K562 (cell line): Measurements from ENCODE around the gene MFSD12. TPM values are rescaled to one million over a fixed set of nuclear protein-coding genes. Genes with fewer than 3 reads are reported as not detected.
"Not testable (repeated sequence)": the region's sequence is repeated elsewhere in the genome, so short reads cannot be mapped to it uniquely, and the experiment has no call there.

Experiments used
- ATAC-seq: fragments of 200-7000 bp; cut with Tn5 transposase; 3 replicates; pipeline ENCODE4 v1.9.1; 2020; ENCODE audit warnings: moderate library complexity
- BruUV-seq: library from RNA; stranded (reverse); fragments of 400-500 nt; replicated peaks from 2 replicates; lab custom pipeline; 2021; lab: Mats Ljungman, UMichigan
- CTCF ChIA-PET: fragments of 300-600 bp; formaldehyde crosslinking; extraction: SDS; loops from one replicate; lab custom pipeline; 2021; ENCODE audit warnings: low intra/inter-chr PET ratio; lab: Yijun Ruan, JAX
- POLR2A ChIA-PET: fragments of 300-600, 350-650 bp; sonication (Branson Sonifier 250); formaldehyde crosslinking; extraction: SDS; loops from one replicate; lab custom pipeline; 2021; ENCODE audit warnings: antibody characterized with exemption, inconsistent platforms; lab: Yijun Ruan, JAX
- DNase-seq, 4 experiments: peaks; one replicate each; pipeline versions ENCODE4 v3.0.0 to v3.0.0-alpha.2; 2011 to 2018; ENCODE audit warnings: low spot score in 3 of 4, mixed read lengths in 3 of 4; ENCODE audit errors: extremely low read depth in 1 of 4
- FAIRE-seq: peaks from 2 replicates; lab custom pipeline; 2011; peaks lifted over from hg19 to GRCh38; lab: Jason Lieb, UNC
- H2AFZ ChIP-seq: 2 replicates; pipeline ENCODE4 v1.6.0; 2011; ENCODE audit warnings: low read depth, low read length, control low read depth, inconsistent platforms
- H3K27ac ChIP-seq: fragments of 200-600 bp; 3 replicates; pipeline ENCODE4 v1.8.0; 2011; ENCODE audit warnings: low read depth, mild to moderate bottlenecking, control low read depth, inconsistent platforms, low read length, moderate library complexity, mixed read lengths; ENCODE audit errors: extremely low read depth
- H3K27me3 ChIP-seq, 2 experiments: fragments of 300-600 bp in 1 of 2; 2 replicates in 1 of 2; 3 replicates in 1 of 2; pipeline versions ENCODE4 v1.6.0 to v1.8.0; 2011; ENCODE audit warnings: inconsistent platforms in 2 of 2, low read length in 2 of 2, mild to moderate bottlenecking in 1 of 2, mixed read lengths in 1 of 2, moderate library complexity in 1 of 2; ENCODE audit not compliant: control insufficient read depth in 2 of 2, insufficient read depth in 2 of 2
- H3K36me3 ChIP-seq: fragments of 300-600 bp; 3 replicates; pipeline ENCODE4 v1.8.0; 2011; ENCODE audit warnings: mild to moderate bottlenecking, low read length, inconsistent platforms; ENCODE audit not compliant: control insufficient read depth, insufficient read depth
- H3K4me1 ChIP-seq, 2 experiments: fragments of 200-600 bp in 1 of 2; replicated peaks in 1 of 2; 2 replicates in 1 of 2; 3 replicates in 1 of 2; pipeline versions ENCODE4 v1.5.1 to v1.8.0; 2011; ENCODE audit warnings: inconsistent platforms in 2 of 2, low read length in 2 of 2, mild to moderate bottlenecking in 1 of 2, mixed read lengths in 1 of 2, moderate library complexity in 1 of 2; ENCODE audit not compliant: control insufficient read depth in 2 of 2, insufficient read depth in 2 of 2
- H3K4me2 ChIP-seq: 2 replicates; pipeline ENCODE4 v1.6.1; 2011; ENCODE audit warnings: low read length, control low read depth, inconsistent platforms, mixed read lengths; ENCODE audit not compliant: insufficient read depth
- H3K4me3 ChIP-seq: fragments of 200-600 bp; sonication (generic), shearing (Covaris generic); 2 replicates; pipeline ENCODE4 v1.5.1; 2016; ENCODE audit warnings: control low read depth, inconsistent platforms
- H3K79me2 ChIP-seq: fragments of 200-600 bp; 3 replicates; pipeline ENCODE4 v1.8.0; 2011; ENCODE audit warnings: low read length, inconsistent platforms; ENCODE audit not compliant: control insufficient read depth, insufficient read depth
- H3K9ac ChIP-seq, 2 experiments: 2 replicates each; pipeline versions ENCODE4 v1.6.0 to v1.6.1; 2011; ENCODE audit warnings: low read depth in 2 of 2, low read length in 2 of 2, control low read depth in 1 of 2, inconsistent platforms in 1 of 2, mild to moderate bottlenecking in 1 of 2, mixed read lengths in 1 of 2; ENCODE audit not compliant: insufficient read depth in 1 of 2
- H3K9me1 ChIP-seq: one replicate; pipeline ENCODE4 v1.6.0; 2011; ENCODE audit warnings: inconsistent platforms, mild to moderate bottlenecking, low read length, moderate library complexity; ENCODE audit not compliant: control insufficient read depth, insufficient read depth
- H3K9me3 ChIP-seq: replicated peaks from 2 replicates; pipeline ENCODE4 v1.5.1; 2011; ENCODE audit warnings: low read depth, low read length, inconsistent platforms; ENCODE audit not compliant: control insufficient read depth, insufficient read depth
- H4K20me1 ChIP-seq: replicated peaks from 2 replicates; pipeline ENCODE4 v1.6.1; 2011; ENCODE audit warnings: low read length, inconsistent platforms, mixed read lengths; ENCODE audit not compliant: control insufficient read depth, insufficient read depth
- E2F4 ChIP-seq: sonication (generic); formaldehyde crosslinking; IDR thresholded peaks from 2 replicates; pipeline ENCODE4 v1.8.0; 2022; ENCODE audit warnings: mild to moderate bottlenecking, low read depth, missing genetic modification reagents
- GATAD2A ChIP-seq: fragments of 450-650 bp; IDR thresholded peaks from 2 replicates; pipeline ENCODE4 v1.6.1; 2017
- POLR3A ChIP-seq: IDR thresholded peaks from 2 replicates; pipeline ENCODE4 v1.6.1; 2011; ENCODE audit warnings: borderline replicate concordance, mild to moderate bottlenecking, moderate library complexity; ENCODE audit not compliant: insufficient read length, insufficient read depth; ENCODE audit errors: extremely low read depth
- STAT5A ChIP-seq: IDR thresholded peaks from 2 replicates; pipeline ENCODE4 v1.6.1; 2012; ENCODE audit warnings: low read length, inconsistent platforms, borderline replicate concordance
- WGBS: fragments of 100-300 bp; shearing (Covaris generic); methylation state at CpG from one replicate; pipeline ENCODE4 v1.1.6; 2016; ENCODE audit warnings: low coverage, mixed read lengths; ENCODE audit not compliant: insufficient coverage; ENCODE audit errors: missing lambda C conversion rate; 5-methylcytosine and 5-hydroxymethylcytosine counted together
- in situ Hi-C: fragments of 300-500 bp; cut with MboI; formaldehyde crosslinking; loops from 4 replicates; pipeline ENCODE4 v1.15.0; 2018; ENCODE audit warnings: inconsistent platforms, mixed read lengths
- intact Hi-C: fragments of 100-400 bp; cut with micrococcal nuclease; formaldehyde crosslinking; loops from 2 replicates; pipeline ENCODE4 v1.14.2; 2022
- polyA plus RNA-seq, 8 experiments: library from polyadenylated mRNA; depleted of rRNA in 4 of 8; stranded (reverse) in 5 of 8; unstranded in 3 of 8; fragments of >200 nt; fragmentation: Nextera tagmentation in 2 of 8; fragmentation: Illumina TruSeq in 1 of 8; extraction: Ambion mirVana in 2 of 8; extraction: Trizol in 1 of 8; gene quantifications; 2 replicates each; pipeline versions ENCODE4 v1.2.1 to v1.2.3, GENCODE V29; 2011 to 2014; ENCODE audit warnings: inconsistent platforms in 1 of 8, missing spikeins in 1 of 8
- total RNA-seq, 7 experiments: library from RNA; depleted of rRNA in 6 of 7; stranded (reverse); fragments of >200 nt in 6 of 7; fragmentation: Illumina TruSeq in 2 of 7; extraction: Trizol in 2 of 7; gene quantifications; 2 replicates each; pipeline versions ENCODE4 v1.2.1 to v1.2.3, GENCODE V29; 2011 to 2021; ENCODE audit warnings: low replicate concordance in 1 of 7

The MFSD12 gene
- total and polyA plus RNA-seq, 9 of the 15 experiments (the other 6 are each of a cell fraction or from before 2014, with no cell fraction given), result 0.69 to 112 (median 31.8) TPM

- CTCF ChIA-PET, result no interaction called here
- in situ Hi-C loops (no loop called here), intact Hi-C loops (no loop called here)
- no peaks in the 10 kb centered on the region for H3K79me2 ChIP-seq
- H4K20me1 ChIP-seq, result peaks cover 12% of the 10 kb centered on the region; the same call in 1 of the 2 replicates
- peaks cover 0 to 26% of the 10 kb centered on the region in 2 experiments; a peak in 2 of 5 replicates for H3K4me1 ChIP-seq
- 90% methylated on average over 9 of the region's 12 CpGs for WGBS
- H3K4me3 ChIP-seq, result no peak overlapping the region
- ATAC-seq (no peak), FAIRE-seq (no peak), DNase-seq (no peak)
- no peak overlapping the region for H3K4me2 ChIP-seq
- no peaks in the 10 kb centered on the region for H3K9me3 ChIP-seq
- H2AFZ ChIP-seq, result no peak overlapping the region
- BruUV-seq, result no TSS peak
- H3K36me3 ChIP-seq, result peaks cover 72% of the 10 kb centered on the region; the same call in 2 of the 3 replicates
- no peaks in the 10 kb centered on the region for H3K27me3 ChIP-seq
- no peak overlapping the region for H3K27ac ChIP-seq
- H3K9me1 ChIP-seq, result peaks cover 2% of the 10 kb centered on the region
- POLR2A ChIA-PET, result no interaction called here
- H3K9ac ChIP-seq, result no peak overlapping the region; a peak in 1 of 4 replicates
- TF ChIP-seq POLR3A (no peak), GATAD2A (no peak), STAT5A (peak; percentile 16; the same call in 1 of the 2 replicates), E2F4 (CRISPR knock-in tag) (no peak)
These were observed 27.0 kb downstream of the MFSD12 start for GRCh38 chr19:3530389-3530788.

DNA sequence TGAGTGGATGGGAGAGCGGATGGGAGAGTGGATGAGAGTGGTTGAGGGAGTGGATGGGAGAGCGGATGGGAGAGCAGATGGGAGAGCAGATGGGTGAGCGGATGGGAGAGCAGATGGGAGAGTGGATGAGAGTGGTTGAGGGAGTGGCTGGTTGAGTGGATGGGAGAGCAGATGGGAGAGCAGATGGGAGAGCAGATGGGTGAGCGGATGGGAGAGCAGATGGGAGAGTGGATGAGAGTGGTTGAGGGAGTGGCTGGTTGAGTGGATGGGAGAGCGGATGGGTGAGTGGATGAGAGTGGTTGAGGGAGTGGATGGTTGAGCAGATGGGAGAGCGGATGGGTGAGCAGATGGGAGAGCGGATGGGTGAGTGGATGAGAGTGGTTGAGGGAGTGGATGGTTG lies 28.1 kb downstream of the MFSD12 start:
- CTCF ChIA-PET, BruUV-seq, H3K9me1 ChIP-seq, H3K79me2 ChIP-seq, H2AFZ ChIP-seq, in situ Hi-C loops, POLR2A ChIA-PET, H3K27ac ChIP-seq, FAIRE-seq, H3K4me3 ChIP-seq, H3K4me2 ChIP-seq, H3K9ac ChIP-seq, ATAC-seq, DNase-seq, H3K9me3 ChIP-seq, intact Hi-C loops, H3K27me3 ChIP-seq, H4K20me1 ChIP-seq: not testable (repeated sequence)
- H3K36me3 ChIP-seq, result peaks cover 69% of the 10 kb centered on the region; the same call in 2 of the 3 replicates
- peaks cover 0 to 31% of the 10 kb centered on the region in 2 experiments; a peak in 2 of 5 replicates for H3K4me1 ChIP-seq
- WGBS, result 89% methylated on average over 6 of the region's 7 CpGs
- 0 out of 2 replicates have a peak, but pooled peaks have one; percentile 9 for TF ChIP-seq STAT5A
